Keratinocyte (primary cell): ENCODE measurements around the gene TAS2R40. TPM values are rescaled to one million over a fixed set of nuclear protein-coding genes. Genes with fewer than 3 reads are reported as not detected.

Experiments used
- DNase-seq: peaks from one replicate; pipeline ENCODE4 v3.0.0-alpha.2; 2011; ENCODE audit warnings: low read depth, missing footprints, low spot score
- FAIRE-seq: peaks from 2 replicates; lab custom pipeline; 2011; peaks lifted over from hg19 to GRCh38; lab: Jason Lieb, UNC
- H2AFZ ChIP-seq: 2 replicates; pipeline ENCODE4 v1.6.0; 2012; ENCODE audit warnings: low read length, control low read depth, inconsistent platforms; ENCODE audit not compliant: control insufficient read depth
- H3K27ac ChIP-seq: 2 replicates; pipeline ENCODE4 v1.5.1; 2011; ENCODE audit warnings: low read length; ENCODE audit not compliant: control insufficient read depth, insufficient read depth
- H3K27me3 ChIP-seq: 3 replicates; pipeline ENCODE4 v1.6.0; 2011; ENCODE audit warnings: low read length; ENCODE audit not compliant: control insufficient read depth, insufficient read depth; ENCODE audit errors: extremely low read depth
- H3K36me3 ChIP-seq, 2 experiments: 2 replicates in 1 of 2; 3 replicates in 1 of 2; pipeline ENCODE4 v1.5.1; 2011; ENCODE audit warnings: low read length in 2 of 2, mild to moderate bottlenecking in 1 of 2; ENCODE audit not compliant: control insufficient read depth in 2 of 2, insufficient read depth in 2 of 2; ENCODE audit errors: extremely low read depth in 1 of 2
- H3K4me1 ChIP-seq: 3 replicates; pipeline ENCODE4 v1.5.1; 2011; ENCODE audit warnings: low read length; ENCODE audit not compliant: control insufficient read depth, insufficient read depth; ENCODE audit errors: extremely low read depth
- H3K4me2 ChIP-seq: 3 replicates; pipeline ENCODE4 v1.6.0; 2011; ENCODE audit warnings: low read depth, low read length; ENCODE audit not compliant: control insufficient read depth, insufficient read depth; ENCODE audit errors: extremely low read depth
- H3K4me3 ChIP-seq, 3 experiments: fragments of 200-600 bp in 1 of 3; sonication (generic) in 1 of 3; 2 replicates in 2 of 3; 3 replicates in 1 of 3; pipeline ENCODE4 v1.5.1; 2011 to 2016; ENCODE audit warnings: low read length in 3 of 3, mild to moderate bottlenecking in 3 of 3, control low read depth in 2 of 3, inconsistent platforms in 1 of 3, low read depth in 1 of 3, mixed read lengths in 1 of 3, mixed run types in 1 of 3, moderate library complexity in 1 of 3; ENCODE audit not compliant: control insufficient read depth in 2 of 3, insufficient read depth in 2 of 3; ENCODE audit errors: extremely low read depth in 1 of 3
- H3K79me2 ChIP-seq: 2 replicates; pipeline ENCODE4 v1.6.0; 2012; ENCODE audit warnings: low read length; ENCODE audit not compliant: control insufficient read depth, insufficient read depth
- H3K9ac ChIP-seq: 3 replicates; pipeline ENCODE4 v1.6.0; 2011; ENCODE audit warnings: low read length; ENCODE audit not compliant: control insufficient read depth, insufficient read depth; ENCODE audit errors: extremely low read depth
- H3K9me1 ChIP-seq: 3 replicates; pipeline ENCODE4 v1.6.0; 2011; ENCODE audit warnings: low read length; ENCODE audit not compliant: control insufficient read depth, insufficient read depth; ENCODE audit errors: extremely low read depth
- H3K9me3 ChIP-seq: 2 replicates; pipeline ENCODE4 v1.5.1; 2012; ENCODE audit warnings: low read depth, low read length; ENCODE audit not compliant: control insufficient read depth
- H4K20me1 ChIP-seq: 3 replicates; pipeline ENCODE4 v1.6.0; 2011; ENCODE audit warnings: low read length; ENCODE audit not compliant: control insufficient read depth, insufficient read depth; ENCODE audit errors: extremely low read depth
- EZH2 ChIP-seq: IDR thresholded peaks from one replicate; pipeline ENCODE4 v1.6.1; 2012; ENCODE audit warnings: inconsistent platforms, mild to moderate bottlenecking, low read length, moderate library complexity
- dilution Hi-C: fragments of 300-500 bp; cut with MboI; formaldehyde crosslinking; loops from one replicate; pipeline ENCODE4 v1.7.0; 2020; ENCODE audit warnings: low sequenced_read_pairs; ENCODE audit not compliant: extremely low pct_ligation_motif_present
- polyA plus RNA-seq, 5 experiments: library from polyadenylated mRNA; depleted of rRNA in 3 of 5; stranded (reverse) in 3 of 5; stranded (forward) in 1 of 5; unstranded in 1 of 5; fragments of >200 nt; gene quantifications; 1 replicate in 1 of 5; 2 replicates in 3 of 5; 3 replicates in 1 of 5; pipeline versions ENCODE4 v1.2.1 to v1.2.3, GENCODE V29; 2011 to 2012; ENCODE audit warnings: missing spikeins in 2 of 5, low read depth in 1 of 5, low replicate concordance in 1 of 5
- TF ChIP-seq, protein P1 (sequence below), 3 experiments: IDR thresholded peaks in 1 of 3; conservative IDR thresholded peaks in 1 of 3; optimal IDR thresholded peaks in 1 of 3; 2 replicates in 2 of 3; 3 replicates in 1 of 3; pipeline versions ENCODE3 to v1.5.1; 2011; ENCODE audit warnings: low read length in 3 of 3, mild to moderate bottlenecking in 3 of 3, moderate library complexity in 2 of 3, control low read depth in 1 of 3, inconsistent platforms in 1 of 3; ENCODE audit not compliant: insufficient read depth in 2 of 3; ENCODE audit errors: extremely low read depth in 1 of 3

Gene TAS2R40
- polyA plus RNA-seq, 1 donor (not counting 4 experiments of a cell fraction or from before 2014, with no cell fraction given) = not detected

DNA sequence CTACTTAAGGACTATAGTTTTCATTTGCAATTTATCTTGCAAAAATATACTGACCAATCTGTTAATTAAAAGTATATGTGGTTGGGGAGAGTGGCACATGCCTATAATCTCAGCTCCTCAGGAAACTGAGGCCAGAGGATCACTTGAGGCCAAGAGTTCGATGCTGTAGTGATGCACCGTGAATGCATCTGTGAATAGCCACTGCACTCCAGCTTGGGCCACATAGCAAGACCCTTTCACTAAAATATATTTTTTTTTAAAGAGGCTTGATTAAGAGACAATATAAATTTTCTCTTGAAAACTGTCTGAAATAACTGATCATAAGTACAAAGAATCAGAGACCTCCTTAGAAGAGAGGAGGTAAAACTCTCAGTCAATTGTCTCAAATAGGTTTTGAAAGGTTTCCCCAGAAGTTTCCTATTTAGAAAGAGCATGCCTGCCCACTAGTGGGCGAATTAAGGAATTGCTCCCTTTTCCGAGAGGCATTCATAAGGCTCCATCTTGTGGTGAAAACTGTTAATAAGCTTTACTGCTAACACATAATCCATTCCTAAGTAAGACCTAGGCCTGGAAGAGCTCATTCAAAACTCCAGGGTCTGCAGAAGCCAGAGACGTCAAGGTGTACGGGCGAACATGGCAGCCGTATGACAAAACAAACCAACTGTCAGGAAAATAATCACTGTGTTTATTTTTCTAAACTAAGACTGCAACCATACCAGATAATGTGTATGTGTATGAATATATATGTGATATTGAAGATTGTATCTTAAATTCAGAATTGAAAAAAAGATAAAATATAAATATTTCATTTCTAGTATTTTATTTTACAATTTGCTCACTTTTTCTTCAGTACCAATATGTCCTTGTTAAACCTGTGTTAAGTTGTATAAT lies 6.8 kb upstream of the TAS2R40 start:
- Histone ChIP-seq H3K27me3 (no peaks in the 10 kb centered on the region), H3K9me3 (no peaks in the 10 kb centered on the region), H3K4me2 (no peak overlapping the region), H4K20me1 (no peaks in the 10 kb centered on the region), H2AFZ (no peak overlapping the region), H3K36me3 (no peaks in the 10 kb centered on the region), H3K9me1 (no peaks in the 10 kb centered on the region), H3K4me3 (no peak overlapping the region), H3K27ac (no peak overlapping the region), H3K9ac (no peak overlapping the region), H3K4me1 (no peaks in the 10 kb centered on the region), H3K79me2 (no peaks in the 10 kb centered on the region)
- DNase-seq (peak; percentile 38), FAIRE-seq (peak; percentile 75)
- dilution Hi-C loops = loop anchor here (10.0 to 25.0 kb wide), 2 partner anchors 200 to 403 kb away; no protein-coding TSS in a partner anchor
- TF ChIP-seq EZH2 = no peak
- TF ChIP-seq, protein P1, sequence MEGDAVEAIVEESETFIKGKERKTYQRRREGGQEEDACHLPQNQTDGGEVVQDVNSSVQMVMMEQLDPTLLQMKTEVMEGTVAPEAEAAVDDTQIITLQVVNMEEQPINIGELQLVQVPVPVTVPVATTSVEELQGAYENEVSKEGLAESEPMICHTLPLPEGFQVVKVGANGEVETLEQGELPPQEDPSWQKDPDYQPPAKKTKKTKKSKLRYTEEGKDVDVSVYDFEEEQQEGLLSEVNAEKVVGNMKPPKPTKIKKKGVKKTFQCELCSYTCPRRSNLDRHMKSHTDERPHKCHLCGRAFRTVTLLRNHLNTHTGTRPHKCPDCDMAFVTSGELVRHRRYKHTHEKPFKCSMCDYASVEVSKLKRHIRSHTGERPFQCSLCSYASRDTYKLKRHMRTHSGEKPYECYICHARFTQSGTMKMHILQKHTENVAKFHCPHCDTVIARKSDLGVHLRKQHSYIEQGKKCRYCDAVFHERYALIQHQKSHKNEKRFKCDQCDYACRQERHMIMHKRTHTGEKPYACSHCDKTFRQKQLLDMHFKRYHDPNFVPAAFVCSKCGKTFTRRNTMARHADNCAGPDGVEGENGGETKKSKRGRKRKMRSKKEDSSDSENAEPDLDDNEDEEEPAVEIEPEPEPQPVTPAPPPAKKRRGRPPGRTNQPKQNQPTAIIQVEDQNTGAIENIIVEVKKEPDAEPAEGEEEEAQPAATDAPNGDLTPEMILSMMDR (optimal IDR thresholded peaks at IDR 0.05 in 1 of 3, IDR thresholded peaks at IDR 0.05 in 1 of 3, conservative IDR thresholded peaks at IDR 0.05 in 1 of 3; ENCODE audit: extremely low read depth in 1 of 3, insufficient read depth in 2 of 3, low read length in 3 of 3) = peak; percentile 75 to 99 (median 95)

DNA sequence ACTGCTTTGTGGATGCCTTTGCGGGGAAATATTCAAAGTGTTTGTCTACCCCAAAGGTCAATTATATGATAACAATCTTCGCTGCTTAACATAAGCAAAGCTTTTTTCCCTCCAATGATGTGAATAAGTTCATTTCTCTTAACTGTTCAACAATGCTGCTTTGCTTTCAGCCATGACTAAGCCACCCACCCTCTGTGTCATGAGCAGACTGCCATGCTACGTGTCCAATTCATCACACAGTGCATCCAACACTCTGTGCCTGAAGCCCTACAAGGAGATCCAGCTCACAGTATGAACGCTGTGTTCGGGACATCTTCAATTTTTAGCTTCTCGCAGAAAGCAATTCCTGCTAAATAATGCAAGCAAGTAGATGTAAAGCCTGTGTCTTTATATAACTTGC lies 5.7 kb upstream of the TAS2R40 start:
- no peak for FAIRE-seq
- no peak for DNase-seq
- Histone ChIP-seq H3K9me1 (no peaks in the 10 kb centered on the region), H3K27ac (no peak overlapping the region), H3K36me3 (no peaks in the 10 kb centered on the region), H2AFZ (no peak overlapping the region), H4K20me1 (no peaks in the 10 kb centered on the region), H3K79me2 (no peaks in the 10 kb centered on the region), H3K4me1 (no peaks in the 10 kb centered on the region), H3K9ac (no peak overlapping the region), H3K4me3 (no peak overlapping the region), H3K9me3 (no peaks in the 10 kb centered on the region), H3K4me2 (no peak overlapping the region), H3K27me3 (no peaks in the 10 kb centered on the region)
- TF ChIP-seq, protein P1 (optimal IDR thresholded peaks at IDR 0.05 in 1 of 3, IDR thresholded peaks at IDR 0.05 in 1 of 3, conservative IDR thresholded peaks at IDR 0.05 in 1 of 3; ENCODE audit: extremely low read depth in 1 of 3, insufficient read depth in 2 of 3, low read length in 3 of 3) = no peak
- TF ChIP-seq EZH2 = no peak
- dilution Hi-C loops = loop anchor here (10.0 to 25.0 kb wide), 2 partner anchors 201 to 404 kb away; no protein-coding TSS in a partner anchor
